Activated naive CD4-positive, alpha-beta T cell (primary cell): Measurements from ENCODE around the gene ACOT12.

Source experiments
- DNase-seq, 4 experiments: peaks; one replicate each; lab custom pipeline; 2025; lab: John Stamatoyannopoulos, UW

The ACOT12 gene

DNA sequence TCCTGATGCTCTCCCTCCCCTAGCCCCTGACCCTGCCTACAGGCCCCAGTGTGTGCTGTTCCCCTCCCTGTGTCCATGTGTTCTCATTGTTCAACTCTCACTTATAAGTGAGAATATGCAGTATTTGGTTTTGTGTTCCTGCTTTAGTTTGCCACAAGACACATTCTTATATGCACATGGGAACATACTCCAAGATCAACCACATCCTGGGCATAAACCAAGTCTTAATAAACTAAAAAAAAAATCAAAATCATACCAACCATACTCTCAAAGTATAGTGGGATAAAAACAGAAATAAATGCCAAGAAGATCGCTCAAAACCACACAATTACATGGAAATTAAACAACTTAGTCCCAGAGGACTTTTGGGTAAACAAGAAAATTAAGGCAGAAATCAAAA lies 103.8 kb downstream of the ACOT12 start:
- DNase-seq: no peak

DNA sequence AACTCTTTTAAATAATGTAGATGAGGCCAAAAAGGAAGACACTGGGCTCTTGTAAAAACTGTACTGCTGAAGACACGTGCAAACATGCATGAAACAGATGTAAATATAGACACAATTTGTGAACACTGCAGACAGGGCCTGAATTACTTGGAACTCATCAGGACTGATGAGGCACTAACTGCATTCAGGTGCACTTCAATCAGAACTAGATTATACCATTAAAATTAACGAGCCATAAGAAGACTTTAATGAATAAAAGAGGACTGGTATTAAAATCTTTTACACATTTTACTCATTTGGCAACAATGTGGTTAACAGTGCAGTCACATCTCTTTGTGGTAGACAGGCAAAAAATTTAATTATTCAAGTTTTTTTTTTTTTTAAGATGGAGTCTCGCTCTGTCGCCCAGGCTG lies 105.9 kb downstream of the ACOT12 start:
- no peak for DNase-seq

DNA sequence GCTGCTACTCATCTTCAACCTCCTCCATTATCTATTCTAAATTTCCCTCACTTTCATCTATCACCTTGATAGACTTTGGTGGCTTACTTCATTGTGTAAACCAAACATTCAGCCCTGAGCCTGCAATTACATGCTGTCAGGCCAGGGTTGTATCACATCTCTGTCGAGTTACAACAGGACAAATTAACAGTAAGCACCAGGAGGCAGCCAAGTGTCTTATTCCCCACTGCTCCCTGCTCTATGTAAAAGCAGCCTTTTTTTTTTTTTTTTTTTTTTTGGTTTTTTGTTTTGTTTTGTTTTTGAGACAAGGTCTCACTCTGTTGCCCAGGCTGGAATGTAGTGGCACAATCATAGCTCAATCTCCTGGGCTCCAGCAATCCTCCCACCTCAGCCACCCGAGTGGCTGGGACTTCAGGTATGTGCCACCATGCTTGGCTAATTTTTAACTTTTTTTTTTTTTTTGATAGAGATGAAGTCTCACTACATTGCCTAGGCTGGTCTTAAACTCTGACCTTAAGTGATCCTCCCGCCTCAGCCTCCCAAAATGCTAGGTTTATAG lies 107.8 kb downstream of the ACOT12 start:
- no peak for DNase-seq

DNA sequence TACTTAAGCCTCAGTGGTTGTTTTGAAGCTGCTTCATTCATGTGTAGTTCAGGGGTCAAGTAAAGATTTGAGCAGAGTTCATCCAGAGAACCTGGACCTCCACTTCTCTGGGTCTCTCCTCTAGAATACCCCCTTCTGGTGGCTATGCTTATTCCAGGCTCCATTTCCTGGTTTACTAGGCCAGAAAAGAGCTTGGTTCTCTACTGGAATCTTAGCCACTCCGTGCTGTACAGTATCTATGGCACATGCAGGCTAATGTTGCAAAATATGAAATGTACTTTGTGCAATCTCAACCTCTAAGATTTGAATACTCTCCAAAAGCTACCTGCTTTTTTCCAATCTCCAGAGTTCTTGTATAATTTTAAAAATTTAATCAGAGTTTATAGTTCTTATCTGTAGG lies 110.0 kb downstream of the ACOT12 start:
- no peak for DNase-seq
